HG02852 (cell line): ENCODE measurements around the gene PLK4.
"Not testable (repeated sequence)": the region's sequence is repeated elsewhere in the genome, so short reads cannot be mapped to it uniquely, and the experiment has no call there.

Experiments used
- ATAC-seq: cut with Tn5 transposase; IDR thresholded peaks from one replicate; pipeline ENCODE4 v1.9.1; 2021; ENCODE audit warnings: mild to moderate bottlenecking, moderate library complexity; ENCODE audit not compliant: unreplicated experiment

PLK4 gene

DNA sequence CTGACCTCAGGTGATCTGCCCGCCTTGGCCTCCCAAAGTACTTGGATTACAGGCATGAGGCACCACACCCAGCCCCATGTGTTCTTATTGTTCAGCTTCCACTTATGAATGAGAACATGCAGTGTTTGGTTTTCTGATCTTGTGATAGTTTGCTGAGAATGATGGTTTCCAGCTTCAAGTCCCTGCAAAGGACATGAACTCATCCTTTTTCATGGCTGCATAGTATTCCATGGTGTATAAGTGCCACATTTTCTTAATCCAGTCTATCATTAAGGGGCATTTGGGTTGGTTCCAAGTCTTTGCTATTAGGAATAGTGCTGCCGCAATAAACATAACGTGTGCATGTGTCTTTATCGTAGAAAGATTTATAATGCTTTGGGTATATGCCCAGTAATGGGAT lies 19.0 kb downstream of the PLK4 start:
- not testable (repeated sequence) for ATAC-seq

DNA sequence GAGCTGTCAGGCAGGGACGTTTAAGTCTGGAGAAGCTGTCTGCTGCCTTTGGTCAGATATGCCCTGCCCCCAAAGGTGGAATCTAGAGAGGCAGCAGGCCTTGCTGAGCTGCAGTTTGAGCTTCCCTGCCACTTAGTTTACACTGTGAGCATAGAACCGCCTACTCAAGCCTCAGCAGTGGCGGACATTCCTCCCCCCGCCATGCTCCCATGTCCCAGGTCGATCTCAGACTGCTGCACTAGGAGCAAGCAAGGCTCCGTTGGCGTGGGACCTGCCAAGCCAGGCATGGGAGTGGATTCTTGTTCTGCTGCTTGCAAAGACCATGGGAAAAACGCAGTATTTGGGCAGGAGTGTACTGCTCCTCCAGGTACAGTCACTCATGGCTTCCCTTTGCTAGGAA lies 24.3 kb downstream of the PLK4 start:
- ATAC-seq, result no peak

DNA sequence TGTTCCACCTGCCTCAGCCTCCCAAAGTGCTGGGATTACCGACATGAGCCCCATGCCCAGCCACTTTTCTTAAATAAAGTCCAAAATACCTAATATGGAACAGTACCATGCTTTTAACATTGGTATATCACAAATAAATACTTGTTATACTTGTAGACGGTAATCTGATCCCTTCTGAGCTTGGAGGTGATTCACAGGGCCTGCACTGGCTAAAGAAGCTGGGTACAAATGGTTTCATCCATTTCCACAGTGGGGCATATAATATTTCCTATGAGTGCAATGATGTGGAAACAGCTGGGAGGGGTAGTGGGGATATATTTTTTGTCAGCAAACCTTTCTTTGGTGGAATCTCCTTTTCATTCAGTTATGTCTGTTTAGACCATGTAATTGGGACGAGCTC lies 35.8 kb downstream of the PLK4 start:
- no peak for ATAC-seq

DNA sequence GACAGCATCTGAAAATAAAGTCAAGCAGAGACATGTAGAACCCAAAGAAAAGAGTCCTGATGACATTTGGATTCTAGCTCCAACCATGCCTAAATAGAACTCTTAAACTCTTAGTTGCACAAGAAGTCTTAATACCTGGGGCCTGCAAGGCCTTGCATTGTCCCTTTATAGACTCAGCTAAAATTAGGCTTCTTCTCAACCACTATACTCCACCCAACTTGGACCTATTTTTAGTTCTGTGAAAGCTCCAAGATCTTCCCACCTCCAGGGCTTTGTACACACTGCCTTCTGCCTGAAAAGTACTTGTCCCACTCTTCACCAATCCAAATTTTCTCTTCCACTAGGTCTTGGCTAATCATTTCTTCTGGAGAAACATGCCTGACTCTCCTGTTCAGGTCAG lies 36.5 kb downstream of the PLK4 start:
- no peak for ATAC-seq

DNA sequence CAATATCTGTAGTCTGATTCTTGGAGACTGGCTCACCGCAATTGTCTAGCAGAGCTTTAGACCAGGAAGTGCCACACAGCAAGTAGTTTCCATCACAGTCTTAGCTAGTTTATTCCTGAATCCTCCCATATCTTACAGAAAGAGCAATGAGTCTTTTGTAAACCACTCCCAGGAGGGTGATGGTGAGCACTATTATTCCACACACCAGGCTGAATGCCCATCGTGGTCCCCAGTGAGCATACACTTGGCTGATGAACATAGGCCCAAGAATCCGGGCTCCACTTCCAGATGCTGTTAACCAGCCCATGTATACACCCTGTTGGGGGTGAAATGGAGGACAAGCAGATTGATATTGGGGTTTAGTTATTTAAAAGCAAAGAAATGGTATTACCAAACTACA lies 39.8 kb downstream of the PLK4 start:
- ATAC-seq, result no peak

DNA sequence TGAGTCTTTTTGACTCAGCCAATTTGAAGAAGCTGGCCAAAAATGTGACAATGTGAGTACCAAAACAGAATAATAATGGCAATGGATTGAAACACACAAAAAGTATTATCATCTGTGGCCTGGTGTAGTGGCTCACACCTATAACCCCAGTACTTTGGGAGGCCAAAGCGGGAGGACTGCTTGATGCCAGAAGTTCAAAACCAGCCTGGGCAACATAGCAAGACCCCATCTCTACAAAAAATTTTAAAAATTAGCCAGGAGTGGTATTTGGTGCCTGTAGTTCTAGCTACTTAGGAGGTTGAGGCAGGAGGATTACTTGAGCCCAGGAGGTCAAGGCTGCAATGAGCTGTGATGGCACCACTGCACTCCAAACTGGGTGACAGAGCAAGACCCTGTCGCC lies 41.5 kb downstream of the PLK4 start:
- ATAC-seq, result no peak

DNA sequence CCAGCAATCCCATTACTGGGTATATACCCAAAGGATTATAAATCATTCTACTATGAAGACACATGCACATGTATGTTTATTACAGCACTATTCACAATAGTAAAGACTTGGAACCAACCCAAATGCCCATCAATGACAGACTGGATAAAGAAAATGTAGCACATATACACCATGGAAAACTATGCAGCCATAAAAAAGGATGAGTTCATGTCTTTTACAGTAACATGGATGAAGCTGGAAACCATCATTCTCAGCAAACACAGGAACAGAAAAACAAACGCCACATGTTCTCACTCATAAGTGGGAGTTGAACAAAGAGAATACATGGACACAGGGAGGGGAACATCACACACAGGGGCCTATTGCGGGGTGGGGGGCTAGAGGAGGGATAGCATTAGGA lies 45.0 kb downstream of the PLK4 start:
- not testable (repeated sequence) for ATAC-seq

DNA sequence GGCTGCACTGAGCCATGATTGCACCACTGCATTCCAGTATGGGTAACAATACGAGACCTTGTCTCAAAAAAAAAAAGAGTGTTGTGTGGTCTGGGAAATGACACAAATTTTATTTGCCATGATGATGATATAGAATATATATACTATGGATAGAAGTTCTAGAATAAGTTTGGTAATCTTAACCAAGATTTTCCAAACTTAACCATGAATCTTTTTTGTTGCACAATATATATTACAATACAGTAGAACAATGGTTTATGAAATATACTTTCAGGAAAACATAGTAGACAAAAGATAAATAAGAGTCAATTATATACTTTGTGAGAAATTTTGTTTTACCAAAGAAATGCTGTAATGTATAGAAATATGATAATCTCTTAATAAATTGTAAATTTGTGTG lies 49.5 kb downstream of the PLK4 start:
- ATAC-seq, result no peak

DNA sequence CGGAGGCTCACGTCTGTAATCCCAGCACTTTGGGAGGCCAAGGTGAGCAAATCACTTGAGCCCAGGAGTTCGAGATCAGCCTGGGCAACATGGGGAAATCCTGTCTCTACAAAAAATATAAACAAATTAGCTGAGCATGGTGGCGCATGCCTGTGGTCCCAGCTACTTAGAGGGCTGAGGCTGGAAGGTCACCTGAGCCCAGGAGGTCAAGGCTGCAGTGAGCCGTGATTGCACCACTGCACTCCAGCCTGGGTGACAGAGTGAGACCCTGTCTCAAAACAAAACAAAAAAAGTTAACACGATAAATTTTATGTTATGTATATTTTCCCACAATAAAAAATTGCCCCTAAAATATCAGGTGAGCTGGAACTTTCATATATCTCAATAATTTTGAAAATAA lies 51.1 kb downstream of the PLK4 start:
- ATAC-seq, result not testable (repeated sequence)

DNA sequence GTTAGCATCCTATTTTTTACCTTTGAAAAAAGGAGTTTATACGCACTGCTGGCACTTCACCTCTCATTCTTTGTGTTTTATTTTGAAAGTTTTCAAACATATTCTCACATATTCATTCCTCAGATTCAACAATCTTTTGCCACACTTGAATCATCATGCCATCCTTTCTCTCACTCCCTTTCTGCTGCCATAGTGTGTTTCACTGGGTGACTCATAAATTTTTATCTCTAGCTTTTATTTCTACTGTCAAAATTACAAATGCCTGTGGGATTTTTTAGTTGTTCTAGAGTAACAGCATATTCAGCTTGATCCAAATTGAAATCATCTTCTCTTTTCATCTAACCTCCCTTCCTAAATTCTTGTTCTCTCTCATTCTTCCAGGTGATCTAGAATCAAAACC lies 56.3 kb downstream of the PLK4 start:
- no peak for ATAC-seq
